IPS-NIHi7 (cell line): Measurements from ENCODE around the gene RASAL1.
A peak's percentile ranks its signal among the peaks of the same experiment; 100 is the strongest.

Experiments used
- DNase-seq: peaks from one replicate; pipeline ENCODE4 v3.0.0; 2012; ENCODE audit warnings: mixed read lengths; ENCODE audit errors: extremely low spot score

RASAL1 gene

GRCh38 chr12:113057565-113058485 is 77.7 kb downstream of the RASAL1 start:
- no peak for DNase-seq

GRCh38 chr12:113056631-113057488 is 78.7 kb downstream of the RASAL1 start, which contains the start of gene DTX1:
DTX1 (plus strand) TSS chr12:113056730; CDS start chr12:113058193, 1,463 bp downstream.
- no peak for DNase-seq

GRCh38 chr12:113056381-113056630 is 79.3 kb downstream of the RASAL1 start:
- no peak for DNase-seq

GRCh38 chr12:113055594-113056380 is 79.8 kb downstream of the RASAL1 start:
- DNase-seq, result no peak

DNA sequence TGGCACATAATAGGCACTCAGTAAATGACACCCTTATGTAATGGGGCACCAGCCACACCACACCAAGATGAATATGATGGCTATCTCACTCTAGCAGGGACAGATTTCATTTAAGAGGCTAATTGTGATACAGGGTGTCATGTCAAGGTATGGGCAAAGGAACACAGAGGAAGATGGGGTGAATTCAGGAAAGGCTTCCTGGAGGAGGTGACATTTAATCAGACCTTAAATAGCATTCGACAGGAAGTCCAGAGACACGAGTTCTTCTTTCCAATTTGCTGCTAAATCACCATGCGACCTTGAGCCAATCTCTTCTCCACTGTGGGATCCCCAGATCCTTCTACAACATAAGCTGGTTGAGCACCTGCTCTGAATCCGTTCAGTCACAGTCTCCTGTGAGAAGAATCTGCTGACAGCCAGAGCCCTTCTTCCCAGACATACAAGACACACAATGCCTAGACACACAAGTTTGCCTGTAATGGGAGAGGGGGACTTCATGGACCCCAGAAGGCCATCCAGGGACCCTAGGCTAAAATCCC is 80.5 kb downstream of the RASAL1 start:
- no peak for DNase-seq

DNA sequence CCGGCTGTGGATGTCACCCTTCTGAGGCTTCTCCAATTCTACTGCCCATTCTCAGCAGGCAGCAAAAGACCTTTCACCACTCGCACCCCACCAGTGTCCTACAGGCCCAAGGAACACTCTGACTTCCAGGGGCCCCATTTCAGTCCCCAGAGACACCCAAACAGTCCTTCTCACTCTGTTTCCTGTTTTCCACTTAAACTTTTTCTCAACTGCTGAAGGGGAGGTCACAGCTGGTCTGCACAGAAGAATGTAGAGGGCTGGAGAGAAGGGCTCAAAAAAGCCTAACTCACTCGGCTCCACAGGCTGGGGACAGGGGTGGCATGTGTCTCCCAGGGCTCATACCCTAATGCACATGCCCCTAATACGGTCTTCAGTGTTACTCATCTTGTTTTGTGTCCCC is 83.2 kb downstream of the RASAL1 start:
- no peak for DNase-seq

- no peak for DNase-seq
These were observed 83.8 kb downstream of the RASAL1 start for GRCh38 chr12:113051759-113052158.

- no peak for DNase-seq
These were observed 84.8 kb downstream of the RASAL1 start for GRCh38 chr12:113050795-113051194.

GRCh38 chr12:113049976-113050742 is 85.4 kb downstream of the RASAL1 start:
- DNase-seq, result peak; percentile 77
